ENCODE data around the gene VCL. TPM values are rescaled to one million over a fixed set of nuclear protein-coding genes. Genes with fewer than 3 reads are reported as not detected.
A peak's percentile ranks its signal among the peaks of the same experiment; 100 is the strongest.

Gene VCL
- total and polyA plus RNA-seq, 9 of the 15 experiments (the other 6 are each of a cell fraction or from before 2014, with no cell fraction given): 29.8 to 186 (median 76.4) TPM

- no peak for TF ChIP-seq ZBTB26 (CRISPR knock-in tag; IDR thresholded peaks at IDR 0.05)
- TF ChIP-seq ZNF449 (CRISPR knock-in tag; IDR thresholded peaks at IDR 0.05): no peak
- peak; percentile 43 for TF ChIP-seq CBFA2T3 (IDR thresholded peaks at IDR 0.05)
- no peak for TF ChIP-seq THAP7 (CRISPR knock-in tag; IDR thresholded peaks at IDR 0.05)
- TF ChIP-seq ZNF133 (CRISPR knock-in tag; IDR thresholded peaks at IDR 0.05): no peak
- no peak for TF ChIP-seq POLR3A (IDR thresholded peaks at IDR 0.05; ENCODE audit: borderline replicate concordance, extremely low read depth, insufficient read depth, insufficient read length)
- no peak for TF ChIP-seq HMGN3 (IDR thresholded peaks at IDR 0.05; ENCODE audit: borderline replicate concordance, extremely low read depth, insufficient read length, low read depth, low read length)
- TF ChIP-seq ZNF3 (CRISPR knock-in tag; IDR thresholded peaks at IDR 0.05): no peak
- peak; percentile 83 for TF ChIP-seq NFIC (IDR thresholded peaks at IDR 0.05)
- TF ChIP-seq AFF1 (IDR thresholded peaks at IDR 0.05; ENCODE audit: low read depth in 1 of 2, partially characterized antibody in 2 of 2): peak in 1 of 2 experiments; percentile 62
- TF ChIP-seq PTTG1 (tag; IDR thresholded peaks at IDR 0.05; ENCODE audit: low read depth): no peak
- TF ChIP-seq BCOR (IDR thresholded peaks at IDR 0.05): no peak
- TF ChIP-seq TCF3 (CRISPR knock-in tag; IDR thresholded peaks at IDR 0.05): peak; percentile 49
- no peak for TF ChIP-seq THAP12 (CRISPR knock-in tag; IDR thresholded peaks at IDR 0.05)
- TF ChIP-seq GATAD2B (IDR thresholded peaks at IDR 0.05; ENCODE audit: borderline replicate concordance): no peak
- TF ChIP-seq KDM4B (IDR thresholded peaks at IDR 0.05; ENCODE audit: borderline replicate concordance in 2 of 2, low read depth in 1 of 2): no peak
- no peak for TF ChIP-seq TSC22D4 (tag; IDR thresholded peaks at IDR 0.05)
- TF ChIP-seq GABPA (tag; conservative IDR thresholded peaks at IDR 0.05; ENCODE audit: low read depth): no peak
- no peak for TF ChIP-seq EGR1 (conservative IDR thresholded peaks at IDR 0.05)
Measured at GRCh38 chr10:74039561-74040145, 41.7 kb downstream of the VCL start (continued).

Data from K562 (cell line).